Esophagus squamous epithelium (tissue), 5 donors: ENCODE measurements around the gene HBQ1. TPM values are rescaled to one million over a fixed set of nuclear protein-coding genes. Genes with fewer than 3 reads are reported as not detected.
A peak's percentile ranks its signal among the peaks of the same experiment; 100 is the strongest.

Experiments used
- DNase-seq: peaks from one replicate; lab custom pipeline; 2025; lab: John Stamatoyannopoulos, UW
- H3K27ac ChIP-seq, 4 donors: fragments of 200-600 bp; sonication (generic); one replicate each; pipeline ENCODE4 v1.5.1; 2016 to 2019; ENCODE audit warnings: mild to moderate bottlenecking in 1 of 4
- H3K27me3 ChIP-seq, 4 donors: fragments of 200-600 bp; sonication (generic); 1 replicate in 3 of 4; 2 replicates in 1 of 4; pipeline versions ENCODE4 v1.5.1 to v1.6.0; 2017 to 2021; ENCODE audit warnings: antibody characterized with exemption in 1 of 4
- H3K36me3 ChIP-seq, 3 donors: fragments of 200-600 bp; sonication (generic); one replicate each; pipeline ENCODE4 v1.5.1; 2016 to 2019
- H3K4me1 ChIP-seq, 3 donors: fragments of 200-600 bp; sonication (generic); one replicate each; pipeline ENCODE4 v1.5.1; 2017 to 2019
- H3K4me3 ChIP-seq, 4 donors: fragments of 200-600 bp; sonication (generic); 1 replicate in 3 of 4; 2 replicates in 1 of 4; pipeline ENCODE4 v1.5.1; 2016 to 2019; ENCODE audit warnings: mild to moderate bottlenecking in 2 of 4, moderate library complexity in 1 of 4
- H3K9me3 ChIP-seq, 3 donors: fragments of 200-600 bp; sonication (generic); one replicate each; pipeline ENCODE4 v1.5.1; 2016 to 2019
- POLR2A ChIP-seq, 4 donors: fragments of 450-650 bp; IDR thresholded peaks; one replicate each; pipeline ENCODE4 v1.6.1; 2017; ENCODE audit warnings: antibody characterized with exemption in 4 of 4, mild to moderate bottlenecking in 4 of 4, moderate library complexity in 3 of 4
- WGBS, 2 donors: methylation state at CpG; one replicate each; pipeline ENCODE4 v1.1.5; 2018; 5-methylcytosine and 5-hydroxymethylcytosine counted together
- intact Hi-C: fragments of 100-400 bp; cut with DNase I; formaldehyde crosslinking; loops from one replicate; pipeline ENCODE4 v1.15.0; 2022
- total RNA-seq, 4 donors: library from RNA; depleted of rRNA; stranded (reverse); fragments of >200 nt; gene quantifications; one replicate each; pipeline ENCODE4 v1.1.0, GENCODE V29; 2016
- TF ChIP-seq, protein P1 (sequence below), 6 experiments: fragments of 450-650 bp in 4 of 6; fragments of 200-600 bp in 2 of 6; sonication (generic) in 2 of 6; IDR thresholded peaks; one replicate each; pipeline ENCODE4 v1.5.1; 2016 to 2019; ENCODE audit warnings: antibody characterized with exemption in 6 of 6, mild to moderate bottlenecking in 4 of 6, moderate library complexity in 4 of 6
- donor health status: DM: yes; HTN: yes; CAD: no.

Gene HBQ1
- total RNA-seq = not detected

DNA sequence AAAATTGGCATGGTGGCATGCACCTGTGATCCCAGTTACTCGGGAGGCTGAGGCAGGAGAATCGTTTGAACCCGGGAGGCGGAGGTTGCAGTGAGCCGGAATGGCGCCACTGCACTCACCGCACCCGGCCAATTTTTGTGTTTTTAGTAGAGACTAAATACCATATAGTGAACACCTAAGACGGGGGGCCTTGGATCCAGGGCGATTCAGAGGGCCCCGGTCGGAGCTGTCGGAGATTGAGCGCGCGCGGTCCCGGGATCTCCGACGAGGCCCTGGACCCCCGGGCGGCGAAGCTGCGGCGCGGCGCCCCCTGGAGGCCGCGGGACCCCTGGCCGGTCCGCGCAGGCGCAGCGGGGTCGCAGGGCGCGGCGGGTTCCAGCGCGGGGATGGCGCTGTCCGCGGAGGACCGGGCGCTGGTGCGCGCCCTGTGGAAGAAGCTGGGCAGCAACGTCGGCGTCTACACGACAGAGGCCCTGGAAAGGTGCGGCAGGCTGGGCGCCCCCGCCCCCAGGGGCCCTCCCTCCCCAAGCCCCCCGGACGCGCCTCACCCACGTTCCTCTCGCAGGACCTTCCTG is at the start of gene HBQ1:
HBQ1 (plus strand) TSS at position 359 of the 575 bp plus-strand sequence; CDS start at position 387, 28 bp downstream.
- Histone ChIP-seq H3K27me3 (peaks cover 5 to 59% (median 34%) of the 10 kb centered on the region in 4 donors), H3K27ac (no peak within 1 kb of the TSS), H3K9me3 (no peaks in the 10 kb centered on the region), H3K36me3 (no peaks in the 10 kb centered on the region), H3K4me1 (peaks cover 13 to 34% (median 16%) of the 10 kb centered on the region in 3 donors), H3K4me3 (peak within 1 kb of the TSS; percentile 4 to 61 (median 24))
- intact Hi-C loops = no loop called here
- DNase-seq = no peak
- TF ChIP-seq POLR2A (IDR thresholded peaks at IDR 0.05) = no peak
- TF ChIP-seq, protein P1, sequence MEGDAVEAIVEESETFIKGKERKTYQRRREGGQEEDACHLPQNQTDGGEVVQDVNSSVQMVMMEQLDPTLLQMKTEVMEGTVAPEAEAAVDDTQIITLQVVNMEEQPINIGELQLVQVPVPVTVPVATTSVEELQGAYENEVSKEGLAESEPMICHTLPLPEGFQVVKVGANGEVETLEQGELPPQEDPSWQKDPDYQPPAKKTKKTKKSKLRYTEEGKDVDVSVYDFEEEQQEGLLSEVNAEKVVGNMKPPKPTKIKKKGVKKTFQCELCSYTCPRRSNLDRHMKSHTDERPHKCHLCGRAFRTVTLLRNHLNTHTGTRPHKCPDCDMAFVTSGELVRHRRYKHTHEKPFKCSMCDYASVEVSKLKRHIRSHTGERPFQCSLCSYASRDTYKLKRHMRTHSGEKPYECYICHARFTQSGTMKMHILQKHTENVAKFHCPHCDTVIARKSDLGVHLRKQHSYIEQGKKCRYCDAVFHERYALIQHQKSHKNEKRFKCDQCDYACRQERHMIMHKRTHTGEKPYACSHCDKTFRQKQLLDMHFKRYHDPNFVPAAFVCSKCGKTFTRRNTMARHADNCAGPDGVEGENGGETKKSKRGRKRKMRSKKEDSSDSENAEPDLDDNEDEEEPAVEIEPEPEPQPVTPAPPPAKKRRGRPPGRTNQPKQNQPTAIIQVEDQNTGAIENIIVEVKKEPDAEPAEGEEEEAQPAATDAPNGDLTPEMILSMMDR (IDR thresholded peaks at IDR 0.05) = peak in 2 of 6 experiments; percentile 15 to 24
- 26 to 52% methylated on average over 9 to 18 of the region's 59 CpGs for WGBS, 2 donors

DNA sequence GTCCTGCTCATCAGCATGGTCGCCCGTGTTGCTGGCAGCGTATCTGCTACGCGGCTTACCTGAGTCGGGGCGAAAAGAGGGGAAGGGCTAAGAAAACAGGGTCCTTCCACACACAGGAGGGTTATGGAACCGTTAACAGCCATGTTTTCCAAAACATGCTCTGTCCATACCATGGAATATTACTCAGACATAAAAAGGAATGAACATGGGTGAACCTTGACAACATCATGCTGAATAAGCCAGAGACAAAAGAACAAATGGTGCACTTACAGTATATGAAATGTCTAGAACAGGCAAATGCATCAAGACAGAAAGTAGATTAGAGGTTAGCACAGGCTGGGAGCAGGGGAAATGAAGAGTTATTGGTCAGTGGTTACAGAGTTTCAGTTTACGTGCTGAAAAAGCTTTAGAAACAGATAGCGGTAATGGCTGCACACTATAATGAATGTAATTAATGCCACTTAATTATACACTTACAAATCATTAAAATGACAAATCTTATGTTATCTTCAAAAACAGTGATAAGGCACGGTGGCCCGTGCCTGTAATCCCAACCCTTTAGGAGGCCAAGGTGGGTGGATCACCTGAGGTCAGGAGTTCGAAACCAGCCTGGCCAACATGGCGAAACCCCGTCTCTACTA is 49.6 kb upstream of the HBQ1 start:
- Histone ChIP-seq H3K27ac (no peak overlapping the region), H3K4me3 (no peak overlapping the region), H3K4me1 (no peaks in the 10 kb centered on the region), H3K9me3 (no peaks in the 10 kb centered on the region), H3K27me3 (no peaks in the 10 kb centered on the region), H3K36me3 (peaks cover 0 to 12% (median 0%) of the 10 kb centered on the region in 3 donors)
- TF ChIP-seq, protein P1 (IDR thresholded peaks at IDR 0.05) = no peak
- no peak for TF ChIP-seq POLR2A (IDR thresholded peaks at IDR 0.05)
- WGBS, 2 donors = 91 to 93% methylated on average over 14 to 15 of the region's 15 CpGs
- DNase-seq = no peak
- intact Hi-C loops = no loop called here

DNA sequence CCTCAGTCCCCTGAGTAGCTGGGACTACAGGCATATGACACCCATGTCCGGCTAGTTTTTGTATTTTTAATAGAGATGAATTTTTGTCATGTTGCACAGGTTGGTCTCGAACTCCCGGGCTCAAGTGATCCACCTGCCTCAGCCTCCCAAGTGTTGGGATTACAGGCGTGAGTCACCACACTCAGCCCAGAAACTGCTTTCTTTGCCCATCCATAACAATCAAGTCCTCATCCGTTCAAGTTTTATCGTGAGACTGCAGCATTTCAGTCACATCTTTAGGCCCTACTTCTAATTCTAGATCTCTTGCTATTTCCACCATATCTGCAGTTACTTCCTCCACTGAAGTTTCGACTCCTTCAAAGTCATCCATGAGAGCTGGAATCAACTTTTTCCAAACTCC is 48.1 kb upstream of the HBQ1 start:
- intact Hi-C loops = no loop called here

DNA sequence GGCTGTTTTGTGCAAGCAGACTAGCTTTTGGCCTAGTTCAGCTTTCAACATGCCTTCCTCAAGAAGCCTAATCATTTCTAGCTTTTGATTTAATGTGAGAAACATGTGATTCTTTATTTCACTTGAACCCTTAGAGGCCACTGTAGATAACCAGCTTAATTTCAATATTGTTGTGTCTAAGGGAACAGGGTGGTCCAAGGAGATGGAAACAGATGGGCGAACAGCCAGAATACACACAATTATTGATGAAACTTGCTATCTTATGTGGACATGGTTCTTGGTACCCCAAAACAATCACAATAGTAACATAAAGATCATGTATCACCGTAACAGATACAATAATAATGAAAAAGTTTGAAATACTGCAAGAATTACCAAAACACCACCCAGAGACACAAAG is 46.5 kb upstream of the HBQ1 start:
- TF ChIP-seq, protein P1 (IDR thresholded peaks at IDR 0.05) = no peak
- no peak for TF ChIP-seq POLR2A (IDR thresholded peaks at IDR 0.05)
- no peak overlapping the region for H3K4me3 ChIP-seq
- WGBS, 2 donors = 91 to 93% methylated on average over 2 of the region's 2 CpGs
- H3K36me3 ChIP-seq = peaks cover 0 to 9% (median 0%) of the 10 kb centered on the region in 3 donors
- H3K9me3 ChIP-seq = no peaks in the 10 kb centered on the region
- H3K27ac ChIP-seq = no peak overlapping the region
- intact Hi-C loops = no loop called here
- no peak for DNase-seq
- no peaks in the 10 kb centered on the region for H3K27me3 ChIP-seq
- peaks cover 0 to 22% (median 6%) of the 10 kb centered on the region in 3 donors for H3K4me1 ChIP-seq

More for the DNA sequence above, 48.1 kb upstream of the HBQ1 start:
- TF ChIP-seq, protein P1 (IDR thresholded peaks at IDR 0.05) = no peak
- TF ChIP-seq POLR2A (IDR thresholded peaks at IDR 0.05) = no peak
- Histone ChIP-seq H3K27ac (no peak overlapping the region), H3K36me3 (peaks cover 0 to 9% (median 0%) of the 10 kb centered on the region in 3 donors), H3K4me3 (no peak overlapping the region), H3K4me1 (peaks cover 0 to 14% (median under 1%) of the 10 kb centered on the region in 3 donors), H3K27me3 (no peaks in the 10 kb centered on the region), H3K9me3 (no peaks in the 10 kb centered on the region)
- 87 to 94% methylated on average over 7 of the region's 7 CpGs for WGBS, 2 donors
- no peak for DNase-seq

DNA sequence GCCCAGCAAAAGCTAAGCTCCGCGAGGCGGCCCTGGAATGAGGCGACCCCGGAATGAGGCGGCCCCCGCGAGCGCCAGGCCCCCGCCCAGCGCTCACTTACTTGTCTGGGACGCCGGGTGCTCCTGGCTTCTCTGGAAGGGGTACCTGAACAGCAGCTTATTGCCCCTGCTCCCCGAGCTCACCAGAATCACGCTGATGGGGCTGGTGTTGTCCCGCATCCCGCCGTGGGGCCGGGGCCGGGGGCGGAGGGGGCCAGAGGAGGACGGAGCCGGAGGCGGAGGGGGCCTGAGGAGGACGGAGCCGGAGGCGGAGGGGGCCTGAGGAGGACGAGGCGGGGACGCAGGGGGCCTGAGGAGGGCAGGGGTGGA is 42.2 kb upstream of the HBQ1 start:
- Histone ChIP-seq H3K27ac (peak overlapping the region; percentile 81 to 94 (median 89)), H3K27me3 (no peaks in the 10 kb centered on the region), H3K4me3 (peak overlapping the region; percentile 76 to 93 (median 80)), H3K36me3 (no peaks in the 10 kb centered on the region), H3K4me1 (peaks cover 0 to 29% (median 6%) of the 10 kb centered on the region in 3 donors), H3K9me3 (no peaks in the 10 kb centered on the region)
- WGBS, 2 donors = no CpG with 5 or more reads among the region's 30 CpGs
- no peak for DNase-seq
- intact Hi-C loops = no loop called here
- TF ChIP-seq, protein P1 (IDR thresholded peaks at IDR 0.05) = no peak
- TF ChIP-seq POLR2A (IDR thresholded peaks at IDR 0.05) = no peak
